ENCODE data around the gene ACADM.

The ACADM gene

DNA sequence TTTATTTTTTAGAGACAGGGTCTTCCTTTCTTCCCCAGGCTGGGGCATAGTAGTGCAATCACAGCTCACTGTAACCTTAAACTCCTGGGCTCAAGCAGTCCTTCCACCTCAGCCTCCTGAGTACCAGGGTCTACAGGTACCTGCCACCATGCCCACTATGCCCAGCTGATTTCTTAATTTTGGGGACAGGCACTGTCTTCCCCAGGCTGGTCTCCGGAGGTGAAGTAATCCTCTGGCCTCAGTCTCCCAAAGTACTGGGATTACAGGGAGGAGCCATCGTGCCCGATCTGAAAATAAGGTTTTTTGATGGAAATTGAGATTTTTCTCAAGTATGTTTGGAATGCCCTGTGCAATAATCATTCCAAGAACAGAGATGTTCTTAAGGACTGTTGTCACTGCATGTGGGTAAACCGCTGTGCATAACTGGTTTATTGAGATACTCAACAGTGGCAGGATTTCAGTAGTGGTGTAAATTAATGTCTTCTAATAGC lies 71.2 kb downstream of the ACADM start:
- TF ChIP-seq, protein P1, sequence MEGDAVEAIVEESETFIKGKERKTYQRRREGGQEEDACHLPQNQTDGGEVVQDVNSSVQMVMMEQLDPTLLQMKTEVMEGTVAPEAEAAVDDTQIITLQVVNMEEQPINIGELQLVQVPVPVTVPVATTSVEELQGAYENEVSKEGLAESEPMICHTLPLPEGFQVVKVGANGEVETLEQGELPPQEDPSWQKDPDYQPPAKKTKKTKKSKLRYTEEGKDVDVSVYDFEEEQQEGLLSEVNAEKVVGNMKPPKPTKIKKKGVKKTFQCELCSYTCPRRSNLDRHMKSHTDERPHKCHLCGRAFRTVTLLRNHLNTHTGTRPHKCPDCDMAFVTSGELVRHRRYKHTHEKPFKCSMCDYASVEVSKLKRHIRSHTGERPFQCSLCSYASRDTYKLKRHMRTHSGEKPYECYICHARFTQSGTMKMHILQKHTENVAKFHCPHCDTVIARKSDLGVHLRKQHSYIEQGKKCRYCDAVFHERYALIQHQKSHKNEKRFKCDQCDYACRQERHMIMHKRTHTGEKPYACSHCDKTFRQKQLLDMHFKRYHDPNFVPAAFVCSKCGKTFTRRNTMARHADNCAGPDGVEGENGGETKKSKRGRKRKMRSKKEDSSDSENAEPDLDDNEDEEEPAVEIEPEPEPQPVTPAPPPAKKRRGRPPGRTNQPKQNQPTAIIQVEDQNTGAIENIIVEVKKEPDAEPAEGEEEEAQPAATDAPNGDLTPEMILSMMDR (IDR thresholded peaks at IDR 0.05): no peak

DNA sequence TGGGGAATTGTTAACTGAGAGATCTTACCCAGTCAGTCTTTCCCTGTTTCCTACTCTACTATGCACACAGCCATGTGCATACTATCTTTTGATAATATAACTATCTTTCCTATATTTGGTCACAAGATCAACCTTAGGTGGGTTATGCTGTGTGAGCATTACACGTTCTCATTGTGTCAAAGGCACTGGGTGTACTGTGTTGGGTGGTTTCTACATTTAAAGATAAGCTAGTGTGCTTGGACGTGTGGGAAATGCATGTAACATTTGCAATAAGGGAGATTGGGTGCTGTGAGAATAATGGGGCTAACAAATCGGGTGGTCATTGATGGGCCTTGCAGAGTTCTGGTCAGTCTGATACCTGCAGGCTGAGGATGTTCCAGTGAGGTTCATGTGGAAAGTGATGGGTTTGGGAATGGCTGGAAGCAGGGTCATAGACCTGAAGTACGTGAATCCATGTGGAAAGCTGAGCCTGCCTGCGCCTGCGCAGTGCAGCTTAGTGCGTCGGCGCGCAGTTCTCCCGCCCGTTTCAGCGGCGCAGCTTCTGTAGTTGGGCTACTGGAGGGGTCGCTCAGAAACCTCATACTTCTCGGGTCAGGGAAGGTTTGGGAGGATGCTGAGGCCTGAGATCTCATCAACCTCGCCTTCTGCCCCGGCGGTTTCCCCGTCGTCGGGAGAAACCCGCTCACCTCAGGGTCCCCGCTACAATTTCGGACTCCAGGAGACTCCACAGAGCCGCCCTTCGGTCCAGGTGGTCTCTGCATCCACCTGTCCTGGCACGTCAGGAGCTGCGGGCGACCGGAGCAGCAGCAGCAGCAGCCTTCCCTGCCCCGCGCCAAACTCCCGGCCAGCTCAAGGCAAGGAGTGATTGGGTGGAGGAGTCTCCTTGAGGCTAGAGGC lies 72.1 kb downstream of the ACADM start, which contains the start of gene MSH4:
TSS of gene MSH4 (plus strand) at position 507 of the 897 bp plus-strand sequence. CDS start at position 611, 104 bp downstream.
- TF ChIP-seq, protein P1 (IDR thresholded peaks at IDR 0.05): no peak

DNA sequence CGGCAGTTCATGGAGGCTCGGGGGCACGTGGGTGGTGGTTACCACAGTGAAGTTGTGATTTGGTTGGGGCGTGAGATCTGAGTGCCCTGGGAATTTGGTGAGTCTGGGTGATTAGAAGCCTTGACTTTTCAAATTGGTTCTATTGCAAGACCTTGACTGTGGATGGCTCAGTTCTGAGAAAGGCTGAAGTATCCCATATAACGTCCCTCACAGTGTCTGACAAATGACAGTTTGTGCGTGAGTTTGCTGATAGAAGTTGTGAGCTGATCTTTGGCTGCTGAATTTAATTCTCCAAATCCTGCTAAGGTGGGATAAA lies 72.7 kb downstream of the ACADM start:
- TF ChIP-seq, protein P1 (IDR thresholded peaks at IDR 0.05): no peak

DNA sequence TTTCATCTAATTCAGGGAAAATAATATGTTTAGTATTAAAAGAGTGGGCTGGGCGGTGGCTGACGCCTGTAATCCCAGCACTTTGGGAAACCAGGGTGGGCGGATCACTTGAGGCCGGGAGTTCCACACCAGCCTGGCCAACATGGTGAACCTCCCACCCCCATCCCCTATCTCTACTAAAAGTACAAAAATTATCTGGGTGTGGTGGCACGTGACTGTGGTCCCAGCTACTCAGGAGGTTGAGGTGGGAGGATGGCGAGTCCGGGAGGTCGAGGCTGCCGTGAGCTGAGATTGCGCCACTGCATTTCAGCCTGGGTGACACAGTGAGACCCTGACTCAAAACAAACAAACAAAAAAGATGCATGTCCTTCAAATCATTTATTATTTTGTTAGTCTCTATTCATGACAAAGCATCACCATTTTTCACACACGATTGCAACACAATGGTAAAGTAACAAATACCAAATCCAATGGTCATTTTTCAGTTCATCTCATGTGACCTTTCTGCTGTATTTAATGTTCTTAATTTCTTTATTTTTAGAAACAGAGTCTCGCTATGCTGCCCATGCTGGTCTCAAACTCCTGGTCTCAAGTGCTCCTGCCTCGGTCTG lies 73.2 kb downstream of the ACADM start:
- TF ChIP-seq, protein P1 (IDR thresholded peaks at IDR 0.05): no peak

DNA sequence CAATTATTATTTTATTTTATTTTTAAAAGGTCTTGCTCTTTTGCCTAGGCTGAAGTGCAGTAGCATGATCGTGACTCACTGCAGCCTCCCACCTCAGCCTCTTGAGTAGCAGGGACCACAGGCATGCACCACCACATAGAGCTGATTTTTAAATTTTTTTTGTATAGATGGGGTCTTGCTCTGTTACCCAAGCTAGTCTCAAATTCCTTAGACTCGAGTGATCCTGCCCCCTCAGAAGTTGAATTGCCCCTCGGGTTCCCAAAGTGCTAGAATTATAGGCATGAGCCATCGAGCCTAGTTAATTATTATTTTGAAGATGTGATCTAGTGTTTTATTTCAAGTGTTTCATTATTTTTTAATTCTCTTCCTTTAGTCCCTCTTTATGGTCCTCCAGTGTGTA lies 84.4 kb downstream of the ACADM start:
- TF ChIP-seq, protein P1 (IDR thresholded peaks at IDR 0.05): no peak

DNA sequence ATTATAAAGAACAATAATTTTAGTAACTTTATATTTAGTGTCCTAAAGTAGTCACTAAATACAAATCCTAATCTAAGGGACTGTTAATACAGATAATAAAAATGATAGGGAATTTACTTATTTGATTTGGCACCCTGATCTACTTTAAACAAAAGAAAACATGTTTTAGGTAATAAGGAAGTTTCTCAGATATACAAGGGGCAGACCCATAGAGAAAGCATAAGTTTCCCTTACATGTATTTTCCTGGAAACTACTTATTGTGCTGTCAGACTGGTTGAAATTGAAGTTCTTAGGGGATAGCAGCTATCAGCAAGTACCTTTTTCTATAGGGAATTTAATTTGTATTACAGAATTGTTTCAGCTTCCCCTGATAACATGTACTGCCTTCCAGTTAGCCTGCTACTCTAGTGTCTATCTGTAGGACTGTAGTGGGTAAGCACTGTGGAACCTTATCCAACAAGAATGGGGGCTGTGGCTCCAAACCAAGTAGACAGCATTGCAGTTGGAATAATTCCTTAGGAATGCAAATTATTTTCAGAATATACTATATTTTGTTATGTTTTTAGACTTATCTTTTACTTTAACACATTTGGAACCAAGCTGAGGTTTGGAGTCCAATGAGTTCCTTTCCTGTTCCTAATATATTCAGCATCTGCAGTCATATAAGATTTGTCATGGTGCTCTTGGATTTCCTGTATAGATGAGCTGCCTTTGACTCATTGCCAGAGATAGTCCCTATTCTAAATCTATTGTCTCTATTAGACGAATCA lies 86.9 kb downstream of the ACADM start:
- TF ChIP-seq, protein P1 (IDR thresholded peaks at IDR 0.05): no peak

DNA sequence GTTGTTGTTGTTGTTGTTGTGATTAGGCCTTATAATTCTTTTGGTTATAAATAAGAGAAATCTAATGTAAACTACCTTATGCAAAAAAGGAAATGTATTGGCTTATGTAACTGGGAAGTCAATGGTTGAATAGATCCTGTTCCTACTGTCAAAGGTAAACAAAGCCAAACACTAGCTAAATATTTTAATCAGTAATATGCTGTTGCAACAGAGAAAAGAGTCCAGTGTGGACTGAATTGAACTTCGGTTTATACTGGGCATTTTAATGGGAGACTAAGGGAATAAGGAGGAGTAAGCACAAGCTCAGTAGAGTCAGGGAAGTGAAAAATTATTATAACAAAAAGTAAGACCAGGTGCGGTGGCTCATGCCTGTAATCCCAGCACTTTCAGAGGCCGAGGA lies 87.6 kb downstream of the ACADM start:
- TF ChIP-seq, protein P1 (IDR thresholded peaks at IDR 0.05): no peak

Measured in LNCAP (cell line).